GM18508 (cell line): ENCODE results near the gene MAP3K12.

Experiments used
- ATAC-seq: cut with Tn5 transposase; IDR thresholded peaks from one replicate; pipeline ENCODE4 v1.9.1; 2021; ENCODE audit warnings: moderate number of reproducible peaks; ENCODE audit not compliant: insufficient read depth, unreplicated experiment

Gene MAP3K12

GRCh38 chr12:53478865-53479264 is 20.4 kb downstream of the MAP3K12 start:
- no peak for ATAC-seq

DNA sequence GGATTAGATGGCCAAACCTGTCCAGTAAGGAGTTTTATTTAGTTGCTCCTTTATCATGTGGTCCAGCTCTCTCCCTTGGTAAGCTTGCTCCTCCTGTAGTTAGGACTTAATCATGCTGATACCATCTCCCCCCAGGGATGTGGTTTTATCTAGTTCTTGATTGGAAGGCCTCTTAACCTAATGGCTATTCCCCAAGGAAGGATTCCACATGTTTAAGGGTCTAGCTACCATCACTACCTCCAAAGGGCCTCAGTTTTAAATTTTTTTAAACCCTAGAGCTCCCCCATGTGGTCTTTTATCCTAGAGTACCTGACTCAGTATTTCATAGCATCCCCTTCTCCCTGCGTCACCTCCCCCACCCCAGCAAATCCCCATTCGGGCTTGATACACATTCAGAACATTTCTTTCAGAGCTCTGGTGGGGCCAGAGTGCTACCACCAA is 22.5 kb downstream of the MAP3K12 start:
- ATAC-seq, result no peak

GRCh38 chr12:53474819-53475218 is 24.4 kb downstream of the MAP3K12 start:
- no peak for ATAC-seq

GRCh38 chr12:53474077-53474476 is 25.2 kb downstream of the MAP3K12 start:
- no peak for ATAC-seq

DNA sequence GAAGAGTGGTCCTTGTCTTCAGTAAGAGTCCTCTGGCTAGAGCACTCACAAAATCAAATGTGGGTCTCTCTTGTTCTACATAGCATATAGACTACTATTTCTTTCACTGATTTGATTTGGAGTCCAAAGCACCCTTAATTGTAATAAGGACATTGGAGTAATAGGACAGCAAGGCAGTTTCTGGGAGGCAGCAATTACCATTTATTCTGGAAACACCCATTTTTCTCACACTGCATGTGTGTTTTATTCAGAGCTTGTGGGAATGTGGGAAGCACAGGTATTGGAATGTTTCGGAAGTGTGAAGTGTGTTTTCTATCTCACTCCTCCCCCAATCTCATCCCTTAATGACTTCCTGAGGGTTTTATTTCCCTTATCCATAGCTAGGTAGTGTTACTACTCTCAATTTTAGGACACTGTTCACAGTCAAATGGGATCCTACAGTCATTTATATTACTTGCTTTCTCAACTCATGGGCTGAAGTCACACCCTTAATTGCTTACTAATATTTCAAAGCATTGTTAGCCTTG is 27.1 kb downstream of the MAP3K12 start:
- no peak for ATAC-seq

DNA sequence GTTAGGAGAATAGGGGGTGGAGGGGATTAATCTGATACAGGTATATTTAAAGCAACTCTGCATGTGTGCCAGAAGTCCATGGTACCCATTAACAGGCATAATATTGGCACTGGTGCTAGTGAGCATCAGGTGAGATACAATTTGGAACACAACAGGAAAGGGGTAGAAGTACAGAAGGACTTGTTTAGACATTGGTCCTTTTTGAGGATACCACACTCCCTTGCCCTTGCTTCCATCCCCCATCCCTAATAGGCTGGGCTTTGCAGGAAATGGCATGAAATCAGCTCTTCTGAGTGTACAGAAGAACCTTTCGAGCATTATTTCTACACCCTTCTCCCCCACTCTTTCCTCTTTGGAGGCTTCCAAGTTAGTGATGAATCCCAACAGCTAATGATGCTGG is 31.0 kb downstream of the MAP3K12 start:
- ATAC-seq, result no peak

GRCh38 chr12:53467880-53468279 is 31.4 kb downstream of the MAP3K12 start:
- ATAC-seq, result no peak

DNA sequence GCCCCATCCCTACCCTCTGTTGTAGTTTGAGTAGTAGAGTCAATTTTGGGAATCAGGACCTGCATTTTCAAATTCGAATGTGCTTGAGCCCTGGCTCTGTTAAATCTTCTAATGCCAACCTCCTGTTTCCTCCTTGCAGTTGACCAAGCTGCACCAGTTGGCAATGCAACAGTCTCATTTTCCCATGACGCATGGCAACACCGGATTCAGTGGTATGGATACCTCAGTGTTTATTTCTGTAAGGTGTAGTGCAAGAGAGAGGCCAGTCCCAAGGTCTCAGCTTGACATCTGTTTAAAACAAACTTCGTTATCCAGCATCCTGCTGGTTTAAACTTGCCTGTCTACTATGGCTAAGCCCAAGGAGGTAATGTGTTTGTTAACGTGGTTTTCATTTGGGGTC is 32.2 kb downstream of the MAP3K12 start:
- no peak for ATAC-seq

DNA sequence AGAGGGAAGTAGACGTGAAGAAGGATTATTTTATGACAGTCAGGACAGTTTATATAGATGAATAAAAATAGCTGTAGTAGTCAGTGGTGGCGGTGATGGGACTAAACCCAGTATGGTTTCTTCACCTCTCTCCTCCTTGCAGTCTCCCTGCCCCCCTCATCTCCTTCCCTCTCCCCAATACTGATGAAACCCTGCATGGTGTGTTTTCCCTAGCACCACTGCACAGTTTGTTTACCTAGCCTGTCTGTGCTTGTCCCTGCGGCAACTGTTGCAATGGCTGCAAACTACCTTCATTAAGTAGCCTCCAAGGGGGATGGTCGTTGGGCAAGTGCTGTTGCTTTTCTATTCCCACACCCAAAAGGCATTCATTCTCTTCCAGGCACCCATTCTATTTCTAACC is 32.6 kb downstream of the MAP3K12 start:
- ATAC-seq, result no peak

GRCh38 chr12:53465679-53466078 is 33.6 kb downstream of the MAP3K12 start:
- no peak for ATAC-seq

- no peak for ATAC-seq
Measured at GRCh38 chr12:53464685-53465418, 34.4 kb downstream of the MAP3K12 start.

- no peak for ATAC-seq
Measured at GRCh38 chr12:53463802-53464560, 35.3 kb downstream of the MAP3K12 start.

GRCh38 chr12:53462935-53463334 is 36.3 kb downstream of the MAP3K12 start:
- ATAC-seq, result no peak

DNA sequence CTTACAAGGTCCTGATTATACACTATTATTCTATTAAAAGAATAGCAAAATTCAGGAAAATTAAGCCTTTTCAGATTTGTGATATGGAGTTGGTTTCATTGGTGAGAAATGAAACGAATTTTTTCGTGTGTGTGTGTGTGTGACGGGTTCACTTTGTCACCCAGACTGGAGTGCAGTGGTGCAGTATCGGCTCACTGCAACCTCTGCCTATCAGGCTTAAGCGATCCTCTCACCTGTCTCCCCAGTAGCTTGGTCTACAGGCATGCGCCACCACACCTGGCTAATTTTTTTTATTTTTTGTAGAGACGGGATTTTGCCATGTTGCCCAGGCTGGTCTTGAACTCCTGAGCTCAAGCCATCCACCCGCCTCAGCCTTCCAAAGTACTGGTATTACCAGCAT is 37.7 kb downstream of the MAP3K12 start:
- ATAC-seq, result no peak

DNA sequence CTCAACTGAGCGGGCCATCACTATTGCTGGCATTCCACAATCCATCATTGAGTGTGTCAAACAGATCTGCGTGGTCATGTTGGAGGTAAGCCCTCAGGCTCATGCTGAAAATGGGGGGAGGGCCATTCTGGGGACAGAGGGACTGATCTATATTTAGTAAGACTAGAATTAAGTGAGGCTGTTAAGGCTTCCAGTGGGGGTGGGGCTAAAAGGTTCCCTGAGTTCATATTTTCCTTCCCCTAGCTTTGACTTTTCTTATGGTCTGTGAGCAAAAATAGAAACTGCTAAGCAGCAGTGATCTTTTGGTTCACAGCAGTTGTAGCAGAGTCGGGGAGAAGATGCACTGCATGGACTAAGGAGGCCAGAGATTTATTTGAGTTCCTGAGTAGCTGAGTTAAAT is 38.2 kb downstream of the MAP3K12 start:
- no peak for ATAC-seq

DNA sequence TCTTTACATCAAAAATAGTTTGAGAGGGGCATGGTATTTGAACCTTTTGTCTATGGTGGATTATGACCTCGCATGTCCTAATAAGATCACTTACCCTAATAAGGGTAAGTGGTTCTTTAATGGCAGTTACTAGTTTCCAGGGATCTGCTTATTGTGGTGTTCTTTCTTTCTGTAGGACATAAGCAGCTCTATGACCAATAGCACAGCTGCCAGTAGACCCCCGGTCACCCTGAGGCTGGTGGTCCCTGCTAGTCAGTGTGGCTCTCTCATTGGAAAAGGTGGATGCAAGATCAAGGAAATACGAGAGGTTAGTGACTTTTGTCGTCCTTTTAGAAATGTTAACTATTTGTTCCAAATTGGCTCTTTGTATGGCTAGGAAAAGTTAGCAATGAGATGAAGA is 40.2 kb downstream of the MAP3K12 start:
- ATAC-seq, result no peak

GRCh38 chr12:53456654-53457366 is 42.4 kb downstream of the MAP3K12 start:
- ATAC-seq, result no peak

GRCh38 chr12:53454707-53455106 is 44.6 kb downstream of the MAP3K12 start:
- no peak for ATAC-seq

DNA sequence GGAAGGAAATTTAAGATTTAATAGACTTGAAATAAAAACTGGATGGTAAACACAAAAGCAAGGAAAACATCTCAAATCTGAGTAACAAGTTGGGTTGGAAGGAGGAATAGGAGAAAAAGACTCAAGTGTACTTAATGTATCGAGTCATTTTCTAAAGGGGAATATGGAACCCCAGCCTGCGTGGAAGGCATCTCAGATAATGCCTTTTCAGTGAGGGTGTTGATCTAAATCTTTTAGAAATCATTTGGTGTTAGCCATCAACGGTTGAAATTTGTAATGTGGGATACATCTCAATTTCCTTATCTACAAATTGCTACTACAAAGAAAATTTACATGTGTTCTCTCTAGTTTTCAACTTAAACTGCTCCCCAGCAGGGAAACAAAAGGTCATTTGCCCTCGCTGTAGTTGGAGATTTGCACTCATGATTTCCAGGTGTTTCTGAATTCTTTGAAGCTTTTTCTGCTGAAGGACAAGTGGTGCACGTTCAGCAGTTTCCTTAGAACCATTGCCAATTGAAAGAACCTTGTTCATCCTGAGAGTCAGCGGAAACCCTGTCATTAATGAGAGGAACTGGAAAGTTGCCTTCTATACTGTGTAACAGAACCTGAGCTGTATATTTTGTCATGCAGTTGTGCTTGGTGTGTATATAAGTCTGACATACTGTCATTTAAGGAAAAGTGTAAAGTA is 45.2 kb downstream of the MAP3K12 start:
- no peak for ATAC-seq
